HG02623 (cell line): Measurements from ENCODE around the gene HSD11B2.

Source experiments
- ATAC-seq: cut with Tn5 transposase; IDR thresholded peaks from one replicate; pipeline ENCODE4 v1.9.1; 2021; ENCODE audit warnings: moderate library complexity; ENCODE audit not compliant: unreplicated experiment

The HSD11B2 gene

GRCh38 chr16:67430977-67431774 lies at the start of gene HSD11B2:
HSD11B2 (plus strand) TSS chr16:67431121; CDS start chr16:67431249, 128 bp downstream.
- no peak for ATAC-seq

- no peak for ATAC-seq
Measured at GRCh38 chr16:67383284-67383683, 47.6 kb upstream of the HSD11B2 start.

GRCh38 chr16:67384778-67385510 lies 46.0 kb upstream of the HSD11B2 start:
- ATAC-seq, result no peak

- no peak for ATAC-seq
Measured at GRCh38 chr16:67386861-67387455, 44.0 kb upstream of the HSD11B2 start.

- ATAC-seq, result no peak
Measured at GRCh38 chr16:67387479-67388079, 43.3 kb upstream of the HSD11B2 start.

- ATAC-seq, result no peak
Measured at GRCh38 chr16:67388191-67388590, 42.7 kb upstream of the HSD11B2 start.

- ATAC-seq, result no peak
Measured at GRCh38 chr16:67388591-67388990, 42.3 kb upstream of the HSD11B2 start.

- ATAC-seq, result no peak
Measured at GRCh38 chr16:67389911-67390815, 40.8 kb upstream of the HSD11B2 start.

GRCh38 chr16:67390816-67391423 lies 40.0 kb upstream of the HSD11B2 start:
- no peak for ATAC-seq

- no peak for ATAC-seq
Measured at GRCh38 chr16:67391424-67392300, 39.3 kb upstream of the HSD11B2 start.

- no peak for ATAC-seq
Measured at GRCh38 chr16:67392301-67393059, 38.4 kb upstream of the HSD11B2 start.

- no peak for ATAC-seq
Measured at GRCh38 chr16:67393111-67393787, 37.7 kb upstream of the HSD11B2 start, which contains the start of gene TPPP3. TPPP3 (minus strand) TSS chr16:67393498; CDS start chr16:67391111, 2,387 bp downstream.

- ATAC-seq, result no peak
Measured at GRCh38 chr16:67393788-67394154, 37.1 kb upstream of the HSD11B2 start.

GRCh38 chr16:67394155-67395104 lies 36.5 kb upstream of the HSD11B2 start:
- no peak for ATAC-seq

- no peak for ATAC-seq
Measured at GRCh38 chr16:67395105-67395457, 35.8 kb upstream of the HSD11B2 start.

- no peak for ATAC-seq
Measured at GRCh38 chr16:67395458-67396158, 35.3 kb upstream of the HSD11B2 start.
